ENCODE data around the gene ALDH16A1. TPM values are rescaled to one million over a fixed set of nuclear protein-coding genes. Genes with fewer than 3 reads are reported as not detected.
A peak's percentile ranks its signal among the peaks of the same experiment; 100 is the strongest.
"Not testable (repeated sequence)": the region's sequence is repeated elsewhere in the genome, so short reads cannot be mapped to it uniquely, and the experiment has no call there.

The ALDH16A1 gene
- total RNA-seq, 1 donor: 26.4 TPM

DNA sequence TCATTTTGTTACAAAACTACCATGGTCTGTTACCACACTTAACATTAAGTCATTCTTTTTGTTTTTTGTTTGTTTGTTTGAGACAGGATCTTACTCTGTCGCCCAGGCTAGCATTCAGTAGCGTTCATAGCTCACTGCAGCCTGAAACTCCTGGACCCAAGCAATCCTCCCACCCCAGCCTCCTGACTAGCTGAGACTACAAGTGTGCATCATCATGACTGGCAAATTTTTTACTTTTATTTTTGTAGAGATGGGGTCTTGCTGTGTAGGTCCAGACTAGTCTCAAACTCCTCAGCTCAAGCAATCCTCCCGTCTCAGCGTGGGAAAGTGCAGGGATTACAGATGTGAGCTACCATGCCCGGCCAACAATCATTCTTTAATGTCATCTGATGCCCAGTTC, 3.3 kb downstream of the ALDH16A1 start:
- H3K4me2 ChIP-seq (ENCODE audit: insufficient read depth, low read length): no peak overlapping the region

GRCh38 chr19:49458567-49458903, 5.5 kb downstream of the ALDH16A1 start:
- H3K27ac ChIP-seq (ENCODE audit: low read depth, low read length): peak overlapping the region; percentile 78
- no peaks in the 10 kb centered on the region for H3K36me3 ChIP-seq (ENCODE audit: insufficient read depth, low read length)
- H3K79me2 ChIP-seq (ENCODE audit: insufficient read depth, low read length): peaks cover 11% of the 10 kb centered on the region
- peak overlapping the region; percentile 35 for H3K4me2 ChIP-seq (ENCODE audit: insufficient read depth, low read length)
- H3K27me3 ChIP-seq (ENCODE audit: insufficient read depth, low read length): no peaks in the 10 kb centered on the region
- H3K9me3 ChIP-seq (ENCODE audit: low read depth, low read length): no peaks in the 10 kb centered on the region
- peaks cover 21% of the 10 kb centered on the region for H3K4me1 ChIP-seq (ENCODE audit: insufficient read depth, low read length)
- no peak for DNase-seq (ENCODE audit: insufficient read length, low spot score, missing footprints)
- no peak for TF ChIP-seq CTCF (IDR thresholded peaks at IDR 0.05; ENCODE audit: extremely low read depth, low read depth, low read length)
- no peak overlapping the region for H3K4me3 ChIP-seq (ENCODE audit: insufficient read depth, low read length)
- no peaks in the 10 kb centered on the region for H4K20me1 ChIP-seq (ENCODE audit: insufficient read depth, low read length)
- peak overlapping the region; percentile 92 for H2AFZ ChIP-seq (ENCODE audit: low read length)

More for the DNA sequence above, 3.3 kb downstream of the ALDH16A1 start:
- peak overlapping the region; percentile 46 for H3K27ac ChIP-seq (ENCODE audit: low read depth, low read length)
- no peaks in the 10 kb centered on the region for H3K36me3 ChIP-seq (ENCODE audit: insufficient read depth, low read length)
- H3K9me3 ChIP-seq (ENCODE audit: low read depth, low read length): no peaks in the 10 kb centered on the region
- peaks cover 14% of the 10 kb centered on the region for H3K79me2 ChIP-seq (ENCODE audit: insufficient read depth, low read length)
- H3K27me3 ChIP-seq (ENCODE audit: insufficient read depth, low read length): no peaks in the 10 kb centered on the region
- no peak overlapping the region for H3K4me3 ChIP-seq (ENCODE audit: insufficient read depth, low read length)
- peak overlapping the region; percentile 11 for H2AFZ ChIP-seq (ENCODE audit: low read length)
- no peak for TF ChIP-seq CTCF (IDR thresholded peaks at IDR 0.05; ENCODE audit: extremely low read depth, low read depth, low read length)
- peak; percentile 18 for DNase-seq (ENCODE audit: insufficient read length, low spot score, missing footprints)
- H3K4me1 ChIP-seq (ENCODE audit: insufficient read depth, low read length): peaks cover 22% of the 10 kb centered on the region
- H4K20me1 ChIP-seq (ENCODE audit: insufficient read depth, low read length): no peaks in the 10 kb centered on the region

- Histone ChIP-seq H2AFZ (ENCODE audit: low read length) (no peak overlapping the region), H4K20me1 (ENCODE audit: insufficient read depth, low read length) (no peaks in the 10 kb centered on the region), H3K27ac (ENCODE audit: low read depth, low read length) (no peak overlapping the region), H3K4me3 (ENCODE audit: insufficient read depth, low read length) (no peak overlapping the region), H3K27me3 (ENCODE audit: insufficient read depth, low read length) (no peaks in the 10 kb centered on the region), H3K4me1 (ENCODE audit: insufficient read depth, low read length) (peaks cover 13% of the 10 kb centered on the region), H3K4me2 (ENCODE audit: insufficient read depth, low read length) (no peak overlapping the region), H3K36me3 (ENCODE audit: insufficient read depth, low read length) (no peaks in the 10 kb centered on the region), H3K79me2 (ENCODE audit: insufficient read depth, low read length) (peaks cover 3% of the 10 kb centered on the region), H3K9me3 (ENCODE audit: low read depth, low read length) (no peaks in the 10 kb centered on the region)
- no peak for TF ChIP-seq CTCF (IDR thresholded peaks at IDR 0.05; ENCODE audit: extremely low read depth, low read depth, low read length)
- peak; percentile 55 for DNase-seq (ENCODE audit: insufficient read length, low spot score, missing footprints)
Measured at GRCh38 chr19:49459388-49459787, 6.4 kb downstream of the ALDH16A1 start.

- not testable (repeated sequence) for H3K79me2 ChIP-seq (ENCODE audit: insufficient read depth, low read length); H3K27ac ChIP-seq (ENCODE audit: low read depth, low read length); H3K4me2 ChIP-seq (ENCODE audit: insufficient read depth, low read length); DNase-seq (ENCODE audit: insufficient read length, low spot score, missing footprints); H3K4me3 ChIP-seq (ENCODE audit: insufficient read depth, low read length); H4K20me1 ChIP-seq (ENCODE audit: insufficient read depth, low read length); H3K27me3 ChIP-seq (ENCODE audit: insufficient read depth, low read length); H3K36me3 ChIP-seq (ENCODE audit: insufficient read depth, low read length); H2AFZ ChIP-seq (ENCODE audit: low read length); H3K9me3 ChIP-seq (ENCODE audit: low read depth, low read length)
- H3K4me1 ChIP-seq (ENCODE audit: insufficient read depth, low read length): peaks cover 12% of the 10 kb centered on the region
Measured at GRCh38 chr19:49461130-49461529, 8.1 kb downstream of the ALDH16A1 start.

Measured in osteoblast (primary cell).